Measurements from ENCODE around the gene OR5M11.

Gene OR5M11

GRCh38 chr11:56522008-56522407 is 21.0 kb downstream of the OR5M11 start:
- Histone ChIP-seq H3K9me3 (ENCODE audit: control insufficient read depth, insufficient read depth, low read length) (no peaks in the 10 kb centered on the region), H3K27ac (ENCODE audit: low read depth, low read length) (no peak overlapping the region), H3F3A (ENCODE audit: control insufficient read depth, insufficient read depth) (no peaks in the 10 kb centered on the region), H3K4me2 (ENCODE audit: low read length) (no peak overlapping the region), H4K20me1 (ENCODE audit: control insufficient read depth, insufficient read depth, low read depth, low read length) (no peaks in the 10 kb centered on the region), H3K4me3 (ENCODE audit: low read length) (no peak overlapping the region), H3K4me1 (ENCODE audit: control insufficient read depth, low read length) (no peaks in the 10 kb centered on the region), H3K9me2 (replicated peaks; ENCODE audit: control insufficient read depth, low read length) (no peaks in the 10 kb centered on the region), H3K36me3 (ENCODE audit: control insufficient read depth, low read length) (no peaks in the 10 kb centered on the region), H3K27me3 (ENCODE audit: control insufficient read depth, low read length) (no peaks in the 10 kb centered on the region), H3K79me2 (ENCODE audit: control insufficient read depth, low read length) (no peaks in the 10 kb centered on the region)
- no peak for TF ChIP-seq EZH2phosphoT487 (IDR thresholded peaks at IDR 0.05; ENCODE audit: borderline replicate concordance, low read length)
- no peak for TF ChIP-seq CTCF (IDR thresholded peaks at IDR 0.05; ENCODE audit: low read depth, low read length, poor library complexity, severe bottlenecking)

- Histone ChIP-seq H3K4me2 (ENCODE audit: low read length) (no peak overlapping the region), H3K9me3 (ENCODE audit: control insufficient read depth, insufficient read depth, low read length) (no peaks in the 10 kb centered on the region), H3K4me1 (ENCODE audit: control insufficient read depth, low read length) (no peaks in the 10 kb centered on the region), H3K27me3 (ENCODE audit: control insufficient read depth, low read length) (no peaks in the 10 kb centered on the region), H3K9me2 (replicated peaks; ENCODE audit: control insufficient read depth, low read length) (no peaks in the 10 kb centered on the region), H3K36me3 (ENCODE audit: control insufficient read depth, low read length) (no peaks in the 10 kb centered on the region), H3K27ac (ENCODE audit: low read depth, low read length) (no peak overlapping the region), H3F3A (ENCODE audit: control insufficient read depth, insufficient read depth) (no peaks in the 10 kb centered on the region), H4K20me1 (ENCODE audit: control insufficient read depth, insufficient read depth, low read depth, low read length) (no peaks in the 10 kb centered on the region), H3K4me3 (ENCODE audit: low read length) (no peak overlapping the region), H3K79me2 (ENCODE audit: control insufficient read depth, low read length) (no peaks in the 10 kb centered on the region)
- no peak for TF ChIP-seq EZH2phosphoT487 (IDR thresholded peaks at IDR 0.05; ENCODE audit: borderline replicate concordance, low read length)
- TF ChIP-seq CTCF (IDR thresholded peaks at IDR 0.05; ENCODE audit: low read depth, low read length, poor library complexity, severe bottlenecking): no peak
Measured at GRCh38 chr11:56513280-56513679, 29.8 kb downstream of the OR5M11 start.

- Histone ChIP-seq H3F3A (ENCODE audit: control insufficient read depth, insufficient read depth) (no peaks in the 10 kb centered on the region), H3K4me2 (ENCODE audit: low read length) (no peak overlapping the region), H3K9me3 (ENCODE audit: control insufficient read depth, insufficient read depth, low read length) (no peaks in the 10 kb centered on the region), H3K4me3 (ENCODE audit: low read length) (no peak overlapping the region), H3K9me2 (replicated peaks; ENCODE audit: control insufficient read depth, low read length) (no peaks in the 10 kb centered on the region), H3K27ac (ENCODE audit: low read depth, low read length) (no peak overlapping the region), H3K27me3 (ENCODE audit: control insufficient read depth, low read length) (no peaks in the 10 kb centered on the region), H3K36me3 (ENCODE audit: control insufficient read depth, low read length) (no peaks in the 10 kb centered on the region), H4K20me1 (ENCODE audit: control insufficient read depth, insufficient read depth, low read depth, low read length) (no peaks in the 10 kb centered on the region), H3K4me1 (ENCODE audit: control insufficient read depth, low read length) (no peaks in the 10 kb centered on the region), H3K79me2 (ENCODE audit: control insufficient read depth, low read length) (no peaks in the 10 kb centered on the region)
- TF ChIP-seq EZH2phosphoT487 (IDR thresholded peaks at IDR 0.05; ENCODE audit: borderline replicate concordance, low read length): no peak
- no peak for TF ChIP-seq CTCF (IDR thresholded peaks at IDR 0.05; ENCODE audit: low read depth, low read length, poor library complexity, severe bottlenecking)
Measured at GRCh38 chr11:56509439-56509838, 33.6 kb downstream of the OR5M11 start.

- H3K9me2 ChIP-seq (replicated peaks; ENCODE audit: control insufficient read depth, low read length): no peaks in the 10 kb centered on the region
- TF ChIP-seq EZH2phosphoT487 (IDR thresholded peaks at IDR 0.05; ENCODE audit: borderline replicate concordance, low read length): no peak
- no peak for TF ChIP-seq CTCF (IDR thresholded peaks at IDR 0.05; ENCODE audit: low read depth, low read length, poor library complexity, severe bottlenecking)
- H3F3A ChIP-seq (ENCODE audit: control insufficient read depth, insufficient read depth): no peaks in the 10 kb centered on the region
- H3K4me1 ChIP-seq (ENCODE audit: control insufficient read depth, low read length): no peaks in the 10 kb centered on the region
- no peaks in the 10 kb centered on the region for H3K9me3 ChIP-seq (ENCODE audit: control insufficient read depth, insufficient read depth, low read length)
- no peak overlapping the region for H3K4me2 ChIP-seq (ENCODE audit: low read length)
- no peaks in the 10 kb centered on the region for H3K79me2 ChIP-seq (ENCODE audit: control insufficient read depth, low read length)
- H3K27me3 ChIP-seq (ENCODE audit: control insufficient read depth, low read length): no peaks in the 10 kb centered on the region
- H3K4me3 ChIP-seq (ENCODE audit: low read length): no peak overlapping the region
- no peaks in the 10 kb centered on the region for H4K20me1 ChIP-seq (ENCODE audit: control insufficient read depth, insufficient read depth, low read depth, low read length)
- H3K36me3 ChIP-seq (ENCODE audit: control insufficient read depth, low read length): no peaks in the 10 kb centered on the region
- no peak overlapping the region for H3K27ac ChIP-seq (ENCODE audit: low read depth, low read length)
Measured at GRCh38 chr11:56497010-56497409, 46.0 kb downstream of the OR5M11 start.
